Stimulated activated CD4-positive, alpha-beta T cell treated with anti-CD3 and anti-CD28 coated beads, Interleukin-4, amount 100 ng/mL, for 4 hours (primary cell): ENCODE measurements around the gene DNAH8.

Source experiments
- DNase-seq, 2 experiments: peaks; one replicate each; pipeline ENCODE4 v3.0.0-alpha.2; 2020

The DNAH8 gene

GRCh38 chr6:38799529-38800184 lies 84.5 kb downstream of the DNAH8 start:
- no peak for DNase-seq

GRCh38 chr6:38801305-38801704 lies 86.2 kb downstream of the DNAH8 start:
- DNase-seq: no peak

GRCh38 chr6:38802497-38802896 lies 87.4 kb downstream of the DNAH8 start:
- no peak for DNase-seq

GRCh38 chr6:38803129-38803528 lies 88.0 kb downstream of the DNAH8 start:
- no peak for DNase-seq

- DNase-seq: no peak
These were observed 89.2 kb downstream of the DNAH8 start for GRCh38 chr6:38804358-38804757.

GRCh38 chr6:38805127-38805655 lies 90.1 kb downstream of the DNAH8 start:
- no peak for DNase-seq

- no peak for DNase-seq
These were observed 90.6 kb downstream of the DNAH8 start for GRCh38 chr6:38805692-38806091.

GRCh38 chr6:38806271-38806670 lies 91.2 kb downstream of the DNAH8 start:
- DNase-seq: no peak

GRCh38 chr6:38806833-38807232 lies 91.7 kb downstream of the DNAH8 start:
- no peak for DNase-seq

- no peak for DNase-seq
These were observed 92.9 kb downstream of the DNAH8 start for GRCh38 chr6:38808039-38808438.

GRCh38 chr6:38813041-38813823 lies 98.1 kb downstream of the DNAH8 start:
- DNase-seq: no peak

GRCh38 chr6:38814761-38815160 lies 99.7 kb downstream of the DNAH8 start:
- no peak for DNase-seq

GRCh38 chr6:38815250-38815649 lies 100.1 kb downstream of the DNAH8 start:
- no peak for DNase-seq

GRCh38 chr6:38818691-38819090 lies 103.6 kb downstream of the DNAH8 start:
- DNase-seq: no peak

- DNase-seq: no peak
These were observed 107.9 kb downstream of the DNAH8 start for GRCh38 chr6:38822963-38823362.

- no peak for DNase-seq
These were observed 109.3 kb downstream of the DNAH8 start for GRCh38 chr6:38824243-38824894.

- no peak for DNase-seq
These were observed 111.9 kb downstream of the DNAH8 start for GRCh38 chr6:38827024-38827423.

GRCh38 chr6:38831865-38832264 lies 116.8 kb downstream of the DNAH8 start:
- DNase-seq: no peak

GRCh38 chr6:38833320-38833719 lies 118.2 kb downstream of the DNAH8 start:
- no peak for DNase-seq

GRCh38 chr6:38836585-38836984 lies 121.5 kb downstream of the DNAH8 start:
- no peak for DNase-seq

- no peak for DNase-seq
These were observed 122.0 kb downstream of the DNAH8 start for GRCh38 chr6:38837101-38837500.

GRCh38 chr6:38843798-38844197 lies 128.7 kb downstream of the DNAH8 start:
- no peak for DNase-seq

- DNase-seq: no peak
These were observed 130.8 kb downstream of the DNAH8 start for GRCh38 chr6:38845931-38846330.

GRCh38 chr6:38846361-38846760 lies 131.2 kb downstream of the DNAH8 start:
- DNase-seq: no peak
